IMR-90 (cell line): ENCODE results near the gene SIRT7.

Source experiments
- CTCF ChIP-seq: conservative IDR thresholded peaks from 2 replicates; pipeline ENCODE4 v1.5.1; 2012; ENCODE audit warnings: mild to moderate bottlenecking, low read depth, low read length, improper control_type of control experiment
- FOS ChIP-seq: fragments of 150-350 bp; IDR thresholded peaks from 2 replicates; pipeline ENCODE4 v1.6.1; 2016; ENCODE audit warnings: low read depth, low read length
- MAFK ChIP-seq: IDR thresholded peaks from 2 replicates; pipeline ENCODE4 v1.6.1; 2012; ENCODE audit warnings: low read depth, low read length, improper control_type of control experiment
- MAZ ChIP-seq: IDR thresholded peaks from 2 replicates; pipeline ENCODE4 v1.6.1; 2012; ENCODE audit warnings: low read depth, mild to moderate bottlenecking, low read length, improper control_type of control experiment, moderate library complexity, borderline replicate concordance
- MXI1 ChIP-seq: IDR thresholded peaks from 2 replicates; pipeline ENCODE4 v1.6.1; 2012; ENCODE audit warnings: low read depth, mild to moderate bottlenecking, low read length, moderate library complexity, borderline replicate concordance
- POLR2A ChIP-seq: IDR thresholded peaks from 2 replicates; pipeline ENCODE4 v1.6.1; 2012; ENCODE audit warnings: mild to moderate bottlenecking, low read depth, low read length
- RCOR1 ChIP-seq: IDR thresholded peaks from 2 replicates; pipeline ENCODE4 v1.6.1; 2012; ENCODE audit warnings: mild to moderate bottlenecking, low read length, improper control_type of control experiment; ENCODE audit not compliant: insufficient replicate concordance
- RFX5 ChIP-seq: IDR thresholded peaks from 2 replicates; pipeline ENCODE4 v1.8.0; 2012; ENCODE audit warnings: low read depth, mild to moderate bottlenecking, low read length, moderate library complexity
- SMC3 ChIP-seq: fragments of 150-350 bp; IDR thresholded peaks from 2 replicates; pipeline ENCODE4 v1.6.1; 2016; ENCODE audit warnings: low read depth, mild to moderate bottlenecking, antibody characterized with exemption, low read length, moderate library complexity
- TF ChIP-seq, protein P1 (sequence below): fragments of 150-350 bp; IDR thresholded peaks from 2 replicates; pipeline ENCODE4 v1.6.1; 2016; ENCODE audit warnings: low read depth, mild to moderate bottlenecking, low read length, moderate library complexity, borderline replicate concordance
- TF ChIP-seq, protein P2 (sequence below): fragments of 150-350 bp; IDR thresholded peaks from 2 replicates; pipeline ENCODE4 v1.6.1; 2017; ENCODE audit warnings: mild to moderate bottlenecking, antibody characterized with exemption, low read length, low read depth

DNA sequence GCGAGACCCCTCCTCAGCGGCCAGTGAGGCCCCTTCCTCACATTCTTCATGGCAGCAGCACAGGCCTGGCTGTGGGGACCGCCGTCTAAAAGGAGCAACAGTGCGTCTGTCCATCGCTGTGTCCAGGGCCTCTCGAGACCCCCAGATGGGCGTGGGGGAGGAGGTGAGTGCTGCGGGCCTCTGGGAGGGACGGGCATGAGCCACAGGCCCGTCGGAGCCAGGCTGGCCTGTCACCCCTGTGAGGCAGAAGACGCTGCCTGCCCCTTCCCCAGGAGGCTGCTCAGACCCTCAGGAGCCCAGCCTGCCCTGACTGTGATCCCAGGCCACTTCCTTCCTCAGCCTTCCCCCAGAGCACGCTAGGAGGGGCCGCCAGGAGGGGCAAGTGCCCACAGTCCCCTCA, 21.2 kb upstream of the SIRT7 start:
- TF ChIP-seq CTCF (no peak), RCOR1 (no peak), POLR2A (no peak), SMC3 (no peak), RFX5 (no peak), FOS (no peak), MAZ (no peak), MAFK (no peak), MXI1 (no peak)
- TF ChIP-seq, protein P1, sequence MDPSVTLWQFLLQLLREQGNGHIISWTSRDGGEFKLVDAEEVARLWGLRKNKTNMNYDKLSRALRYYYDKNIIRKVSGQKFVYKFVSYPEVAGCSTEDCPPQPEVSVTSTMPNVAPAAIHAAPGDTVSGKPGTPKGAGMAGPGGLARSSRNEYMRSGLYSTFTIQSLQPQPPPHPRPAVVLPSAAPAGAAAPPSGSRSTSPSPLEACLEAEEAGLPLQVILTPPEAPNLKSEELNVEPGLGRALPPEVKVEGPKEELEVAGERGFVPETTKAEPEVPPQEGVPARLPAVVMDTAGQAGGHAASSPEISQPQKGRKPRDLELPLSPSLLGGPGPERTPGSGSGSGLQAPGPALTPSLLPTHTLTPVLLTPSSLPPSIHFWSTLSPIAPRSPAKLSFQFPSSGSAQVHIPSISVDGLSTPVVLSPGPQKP, result no peak
- TF ChIP-seq, protein P2, sequence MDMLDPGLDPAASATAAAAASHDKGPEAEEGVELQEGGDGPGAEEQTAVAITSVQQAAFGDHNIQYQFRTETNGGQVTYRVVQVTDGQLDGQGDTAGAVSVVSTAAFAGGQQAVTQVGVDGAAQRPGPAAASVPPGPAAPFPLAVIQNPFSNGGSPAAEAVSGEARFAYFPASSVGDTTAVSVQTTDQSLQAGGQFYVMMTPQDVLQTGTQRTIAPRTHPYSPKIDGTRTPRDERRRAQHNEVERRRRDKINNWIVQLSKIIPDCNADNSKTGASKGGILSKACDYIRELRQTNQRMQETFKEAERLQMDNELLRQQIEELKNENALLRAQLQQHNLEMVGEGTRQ, result no peak
